ENCODE data around the gene SEC61A1.

- TF ChIP-seq POLR2A (IDR thresholded peaks at IDR 0.05; ENCODE audit: low read depth, low read length) (no peak), TAF1 (IDR thresholded peaks at IDR 0.05; ENCODE audit: borderline replicate concordance, low read depth, low read length) (no peak), POLR2AphosphoS5 (IDR thresholded peaks at IDR 0.05; ENCODE audit: low read depth, low read length) (no peak)
These were observed 27.6 kb downstream of the SEC61A1 start for GRCh38 chr3:128079823-128080222.

Data from GM12892 (cell line).